H1 (cell line): Measurements from ENCODE around the gene SOBP. TPM values are rescaled to one million over a fixed set of nuclear protein-coding genes. Genes with fewer than 3 reads are reported as not detected.

Source experiments
- CTCF ChIA-PET: fragments of 300-600 bp; sonication (Branson Sonifier 250); formaldehyde crosslinking; loops from one replicate; lab custom pipeline; 2021; ENCODE audit not compliant: partially characterized antibody; lab: Charles Lee
- POLR2A ChIA-PET: fragments of 300-600 bp; sonication (Branson Sonifier 250); formaldehyde crosslinking; loops from one replicate; lab custom pipeline; 2021; ENCODE audit warnings: inconsistent platforms; ENCODE audit not compliant: partially characterized antibody; lab: Charles Lee
- DNase-seq, 2 experiments: peaks; one replicate each; pipeline versions ENCODE4 v3.0.0 to v3.0.0-alpha.2; 2010 to 2022; ENCODE audit warnings: low spot score in 2 of 2, low read depth in 1 of 2, mixed read lengths in 1 of 2
- FAIRE-seq: peaks from 2 replicates; lab custom pipeline; 2011; peaks lifted over from hg19 to GRCh38; lab: Jason Lieb, UNC
- H2AFZ ChIP-seq: 2 replicates; pipeline ENCODE4 v1.8.1; 2012; ENCODE audit warnings: low read length, inconsistent platforms
- H2AK5ac ChIP-seq: 2 replicates; pipeline ENCODE4 v1.6.1; 2013; ENCODE audit warnings: low read depth, low read length
- H2BK120ac ChIP-seq: replicated peaks from 2 replicates; pipeline ENCODE3; 2013; ENCODE audit warnings: low read depth, low read length, inconsistent platforms
- H2BK12ac ChIP-seq: 2 replicates; pipeline ENCODE4 v1.6.1; 2013; ENCODE audit warnings: low read depth, low read length
- H2BK15ac ChIP-seq: 2 replicates; pipeline ENCODE4 v1.6.1; 2013; ENCODE audit warnings: low read length
- H2BK20ac ChIP-seq: 2 replicates; pipeline ENCODE4 v1.6.1; 2013; ENCODE audit warnings: low read length
- H2BK5ac ChIP-seq: 2 replicates; pipeline ENCODE4 v1.6.1; 2013; ENCODE audit warnings: low read depth, low read length
- H3K14ac ChIP-seq: 2 replicates; pipeline ENCODE4 v1.6.1; 2013; ENCODE audit warnings: inconsistent platforms; ENCODE audit not compliant: insufficient read length
- H3K18ac ChIP-seq: 2 replicates; pipeline ENCODE4 v1.6.1; 2013; ENCODE audit warnings: low read length; ENCODE audit errors: extremely low read depth
- H3K23ac ChIP-seq: 2 replicates; pipeline ENCODE4 v1.6.1; 2013; ENCODE audit warnings: inconsistent platforms; ENCODE audit not compliant: insufficient read length
- H3K23me2 ChIP-seq: 2 replicates; pipeline ENCODE4 v1.6.1; 2013; ENCODE audit warnings: low read depth, low read length
- H3K27ac ChIP-seq: 2 replicates; pipeline ENCODE4 v1.6.1; 2011; ENCODE audit warnings: low read depth, low read length, inconsistent platforms
- H3K27me3 ChIP-seq, 4 experiments: replicated peaks in 1 of 4; 1 replicate in 1 of 4; 2 replicates in 3 of 4; pipeline versions ENCODE4 v1.6.1 to v1.8.1; 2011 to 2013; ENCODE audit warnings: low read length in 3 of 4, mild to moderate bottlenecking in 3 of 4, inconsistent platforms in 2 of 4, mixed read lengths in 2 of 4, moderate library complexity in 1 of 4; ENCODE audit not compliant: control insufficient read depth in 3 of 4, insufficient read depth in 3 of 4; ENCODE audit errors: extremely low read depth in 1 of 4
- H3K36me3 ChIP-seq, 4 experiments: 2 replicates each; pipeline versions ENCODE4 v1.6.1 to v1.8.1; 2011 to 2013; ENCODE audit warnings: mild to moderate bottlenecking in 4 of 4, low read length in 3 of 4, moderate library complexity in 2 of 4, control low read depth in 1 of 4, inconsistent platforms in 1 of 4; ENCODE audit not compliant: insufficient read depth in 4 of 4, control insufficient read depth in 2 of 4
- H3K4ac ChIP-seq: replicated peaks from 2 replicates; pipeline ENCODE3; 2013; ENCODE audit warnings: low read length, low read depth, mixed read lengths, inconsistent platforms; ENCODE audit not compliant: insufficient read length
- H3K4me1 ChIP-seq, 4 experiments: replicated peaks in 1 of 4; 1 replicate in 1 of 4; 2 replicates in 3 of 4; pipeline versions ENCODE4 v1.6.1 to v1.8.1; 2011 to 2013; ENCODE audit warnings: low read length in 3 of 4, inconsistent platforms in 2 of 4, mixed read lengths in 1 of 4; ENCODE audit not compliant: insufficient read depth in 4 of 4, control insufficient read depth in 3 of 4
- H3K4me2 ChIP-seq, 2 experiments: 2 replicates each; pipeline versions ENCODE4 v1.6.1 to v1.8.1; 2011 to 2013; ENCODE audit warnings: low read depth in 2 of 2, low read length in 2 of 2, control low read depth in 1 of 2, inconsistent platforms in 1 of 2, mild to moderate bottlenecking in 1 of 2; ENCODE audit not compliant: insufficient read depth in 1 of 2
- H3K4me3 ChIP-seq, 4 experiments: fragments of 200-600, 300-600 bp in 1 of 4; sonication (generic), shearing (Covaris generic), sonication (Bioruptor Twin) in 1 of 4; 2 replicates each; pipeline versions ENCODE4 v1.5.1 to v1.8.1; 2011 to 2016; ENCODE audit warnings: low read length in 4 of 4, low read depth in 3 of 4, control low read depth in 2 of 4, inconsistent platforms in 2 of 4, mild to moderate bottlenecking in 2 of 4, mixed read lengths in 1 of 4, moderate library complexity in 1 of 4; ENCODE audit not compliant: insufficient read depth in 2 of 4; ENCODE audit errors: extremely low read depth in 1 of 4
- H3K56ac ChIP-seq: replicated peaks from 2 replicates; pipeline ENCODE3; 2013; ENCODE audit warnings: low read depth, mild to moderate bottlenecking, mixed read lengths, low read length, inconsistent platforms; ENCODE audit not compliant: insufficient read length
- H3K79me1 ChIP-seq: 2 replicates; pipeline ENCODE4 v1.6.1; 2013; ENCODE audit warnings: low read depth, low read length, control low read depth
- H3K79me2 ChIP-seq, 2 experiments: 2 replicates each; pipeline versions ENCODE4 v1.6.1 to v1.8.1; 2012 to 2013; ENCODE audit warnings: low read length in 2 of 2, mild to moderate bottlenecking in 2 of 2, inconsistent platforms in 1 of 2; ENCODE audit not compliant: insufficient read depth in 2 of 2, control insufficient read depth in 1 of 2
- H3K9ac ChIP-seq, 4 experiments: replicated peaks in 1 of 4; 1 replicate in 1 of 4; 2 replicates in 3 of 4; pipeline versions ENCODE4 v1.6.1 to v1.8.1; 2011 to 2013; ENCODE audit warnings: low read depth in 3 of 4, low read length in 3 of 4, control low read depth in 2 of 4, mild to moderate bottlenecking in 2 of 4, moderate library complexity in 2 of 4, inconsistent platforms in 1 of 4; ENCODE audit errors: extremely low read depth in 1 of 4
- H3K9me3 ChIP-seq, 2 experiments: 2 replicates each; pipeline versions ENCODE4 v1.6.1 to v1.8.1; 2012 to 2013; ENCODE audit warnings: mild to moderate bottlenecking in 2 of 2, moderate library complexity in 2 of 2, control low read depth in 1 of 2, inconsistent platforms in 1 of 2, low read depth in 1 of 2, low read length in 1 of 2, mixed read lengths in 1 of 2; ENCODE audit not compliant: insufficient read depth in 2 of 2
- H4K20me1 ChIP-seq, 2 experiments: replicated peaks in 1 of 2; 2 replicates each; pipeline versions ENCODE3 to v1.8.1; 2011 to 2013; ENCODE audit warnings: inconsistent platforms in 2 of 2, low read length in 2 of 2, mild to moderate bottlenecking in 1 of 2; ENCODE audit not compliant: insufficient read depth in 2 of 2, control insufficient read depth in 1 of 2
- H4K5ac ChIP-seq: 2 replicates; pipeline ENCODE4 v1.6.1; 2013; ENCODE audit warnings: low read length, low read depth, mixed read lengths, inconsistent platforms; ENCODE audit not compliant: insufficient read length
- H4K8ac ChIP-seq: 2 replicates; pipeline ENCODE4 v1.8.0; 2013; ENCODE audit warnings: mild to moderate bottlenecking, moderate library complexity, low read length, inconsistent platforms; ENCODE audit not compliant: insufficient read depth; ENCODE audit errors: extremely low read depth
- H4K91ac ChIP-seq: replicated peaks from 2 replicates; pipeline ENCODE3; 2013; ENCODE audit warnings: low read length, mixed read lengths, inconsistent platforms; ENCODE audit not compliant: insufficient read length
- BCL11A ChIP-seq, 2 experiments: IDR thresholded peaks; one replicate each; pipeline ENCODE4 v1.6.1; 2011; ENCODE audit warnings: low read depth in 2 of 2, low read length in 2 of 2, mild to moderate bottlenecking in 2 of 2
- BRCA1 ChIP-seq: IDR thresholded peaks from 2 replicates; pipeline ENCODE4 v1.6.1; 2012; ENCODE audit warnings: low read depth, low read length, improper control_type of control experiment
- CREB1 ChIP-seq: IDR thresholded peaks from 2 replicates; pipeline ENCODE4 v1.6.1; 2012; ENCODE audit warnings: inconsistent platforms
- EGR1 ChIP-seq: IDR thresholded peaks from 2 replicates; pipeline ENCODE4 v1.6.1; 2011; ENCODE audit warnings: low read depth, low read length, borderline replicate concordance
- EZH2 ChIP-seq: fragments of 200-600 bp; sonication (generic); IDR thresholded peaks from 2 replicates; pipeline ENCODE4 v1.7.1; 2012; ENCODE audit warnings: low read depth, mild to moderate bottlenecking, moderate library complexity, low read length, inconsistent platforms; ENCODE audit not compliant: severe bottlenecking
- HDAC2 ChIP-seq, 2 experiments: fragments of 300-600 bp in 1 of 2; sonication (generic) in 1 of 2; IDR thresholded peaks; 2 replicates each; pipeline ENCODE4 v1.6.1; 2011 to 2012; ENCODE audit warnings: low read depth in 2 of 2, low read length in 2 of 2, mild to moderate bottlenecking in 2 of 2, moderate library complexity in 2 of 2, borderline replicate concordance in 1 of 2, inconsistent platforms in 1 of 2
- PHF8 ChIP-seq: fragments of 200-600 bp; sonication (generic); conservative IDR thresholded peaks from 2 replicates; pipeline ENCODE4 v1.7.1; 2012; ENCODE audit warnings: low read depth, mild to moderate bottlenecking, inconsistent platforms, low read length, moderate library complexity
- POLR2AphosphoS5 ChIP-seq: IDR thresholded peaks from 2 replicates; pipeline ENCODE4 v1.6.1; 2011; ENCODE audit warnings: low read depth, low read length
- RBBP5 ChIP-seq: IDR thresholded peaks from 2 replicates; pipeline ENCODE4 v1.7.1; 2012; ENCODE audit warnings: low read depth, mild to moderate bottlenecking, inconsistent platforms, low read length, moderate library complexity, borderline replicate concordance
- SIN3A ChIP-seq, 2 experiments: IDR thresholded peaks in 1 of 2; conservative IDR thresholded peaks in 1 of 2; 2 replicates each; pipeline ENCODE4 v1.6.1; 2011 to 2012; ENCODE audit warnings: low read length in 2 of 2, improper control_type of control experiment in 1 of 2, low read depth in 1 of 2, mild to moderate bottlenecking in 1 of 2
- SRF ChIP-seq: IDR thresholded peaks from 2 replicates; pipeline ENCODE4 v1.6.1; 2011; ENCODE audit warnings: mild to moderate bottlenecking, low read depth, low read length, moderate library complexity
- SUZ12 ChIP-seq: fragments of 200-600 bp; sonication (generic); IDR thresholded peaks from 2 replicates; pipeline ENCODE4 v1.6.1; 2012; ENCODE audit warnings: mild to moderate bottlenecking, inconsistent platforms, low read length, moderate library complexity, mixed read lengths
- WGBS, 2 experiments: shearing (Covaris generic) in 1 of 2; methylation state at CpG; one replicate each; pipeline versions ENCODE4 v1.1.6 to v1.1.7; 2013 to 2015; ENCODE audit warnings: low lambda C conversion rate in 2 of 2, mixed read lengths in 2 of 2, inconsistent platforms in 1 of 2, low coverage in 1 of 2, missing lambda C conversion rate in 1 of 2; ENCODE audit not compliant: insufficient replicate concordance in 2 of 2, insufficient coverage in 1 of 2, insufficient read length in 1 of 2; ENCODE audit errors: extremely low coverage in 1 of 2, missing lambda C conversion rate in 1 of 2; 5-methylcytosine and 5-hydroxymethylcytosine counted together
- polyA plus RNA-seq, 7 experiments: library from polyadenylated mRNA; depleted of rRNA in 3 of 7; stranded (reverse) in 5 of 7; unstranded in 2 of 7; fragments of >200 nt in 5 of 7; fragments of 200-250 nt in 2 of 7; gene quantifications; 1 replicate in 5 of 7; 2 replicates in 1 of 7; 4 replicates in 1 of 7; pipeline versions ENCODE4 v1.2.1 to v1.2.3, GENCODE V29; 2011 to 2013; ENCODE audit warnings: missing spikeins in 2 of 7, mixed read lengths in 2 of 7
- total RNA-seq: library from RNA; stranded (reverse); fragmentation: NEBNext Ultra II Directional; extraction: Animal tissue kit (Norgen Biotek cat#: 25700); gene quantifications from 2 replicates; pipeline ENCODE4 v1.2.1, GENCODE V29; 2021

SOBP gene
- total and polyA plus RNA-seq, 2 of the 8 experiments (the other 6 are each of a cell fraction or from before 2014, with no cell fraction given), result 0.45 to 6.2 TPM

DNA sequence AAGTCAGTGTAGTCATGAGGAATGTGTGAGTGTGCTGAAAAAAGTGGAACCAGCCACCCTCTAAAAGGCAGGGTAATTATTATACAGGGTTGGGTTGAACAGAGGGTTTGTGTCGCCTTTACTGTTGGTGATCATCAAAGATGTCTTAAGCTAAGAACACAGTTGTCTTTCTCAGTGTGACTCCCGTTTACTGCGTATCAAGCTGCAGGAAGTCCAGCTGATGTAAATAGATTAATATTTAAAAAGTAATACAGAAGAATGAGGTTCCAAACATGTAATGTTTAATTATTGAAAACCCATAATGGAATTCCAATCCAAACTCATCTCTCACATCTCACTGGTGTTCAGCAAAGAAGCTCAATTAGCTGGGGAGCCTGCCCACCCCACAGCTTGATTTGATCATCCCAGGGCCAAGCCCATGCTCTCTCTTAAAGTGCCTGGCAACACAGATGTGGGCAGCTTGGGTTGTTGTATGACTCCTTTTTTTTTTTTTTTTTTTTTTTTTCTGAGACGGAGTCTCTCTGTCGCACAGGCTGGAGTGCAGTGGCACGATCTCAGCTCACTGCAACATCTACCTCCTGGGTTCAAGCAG lies 127.5 kb downstream of the SOBP start:
- Histone ChIP-seq H3K4me1 (peaks cover 8 to 28% (median 25%) of the 10 kb centered on the region in 4 experiments), H3K56ac (no peak overlapping the region), H3K36me3 (no peaks in the 10 kb centered on the region), H4K5ac (no peak overlapping the region), H2AFZ (no peak overlapping the region), H3K4ac (no peak overlapping the region), H2AK5ac (no peak overlapping the region), H3K79me2 (no peaks in the 10 kb centered on the region), H3K9ac (no peak overlapping the region), H3K23ac (no peak overlapping the region), H3K79me1 (no peaks in the 10 kb centered on the region), H4K20me1 (no peaks in the 10 kb centered on the region), H3K27ac (no peak overlapping the region), H3K23me2 (no peaks in the 10 kb centered on the region), H3K14ac (no peak overlapping the region), H3K27me3 (no peaks in the 10 kb centered on the region), H4K8ac (no peak overlapping the region), H3K4me3 (no peak overlapping the region), H2BK15ac (no peak overlapping the region), H2BK20ac (0 out of 2 replicates have a peak overlapping the region, but pooled peaks have one; percentile 11), H3K9me3 (no peaks in the 10 kb centered on the region), H4K91ac (no peak overlapping the region), H3K18ac (no peak overlapping the region; the same call in 1 of the 2 replicates), H2BK120ac (no peak overlapping the region), H2BK5ac (peak overlapping the region; percentile 55; the same call in 1 of the 2 replicates), H3K4me2 (peak overlapping the region in 1 of 2 experiments; percentile 28; a peak in 1 of 4 replicates), H2BK12ac (no peak overlapping the region; the same call in 1 of the 2 replicates)
- CTCF ChIA-PET, result interaction anchor here (0.6 to 1.6 kb wide), 2 partner anchors 11 to 40 kb away, joined by 3 to 5 read pairs; no protein-coding TSS in a partner anchor
- FAIRE-seq (no peak), DNase-seq (no peak)
- POLR2A ChIA-PET, result interaction anchor here (0.7 to 4.1 kb wide), 3 partner anchors 11 to 13 kb away, joined by 3 to 12 read pairs (median 3); no protein-coding TSS in a partner anchor
- 86% methylated on average over 3 of the region's 6 CpGs; no CpG with 5 or more reads in 1 of the 2 experiments for WGBS, 2 experiments
- TF ChIP-seq SIN3A (conservative IDR thresholded peaks at IDR 0.05 in 1 of 2, IDR thresholded peaks at IDR 0.05 in 1 of 2; ENCODE audit: low read depth in 1 of 2, low read length in 2 of 2), result no peak
- TF ChIP-seq BCL11A (IDR thresholded peaks at IDR 0.05; ENCODE audit: low read depth in 2 of 2, low read length in 2 of 2), result no peak
- TF ChIP-seq SRF, result no peak
- TF ChIP-seq PHF8, result no peak
- no peak for TF ChIP-seq RBBP5
- no peak for TF ChIP-seq CREB1
- TF ChIP-seq BRCA1, result no peak
- no peak for TF ChIP-seq HDAC2 (IDR thresholded peaks at IDR 0.05; ENCODE audit: borderline replicate concordance in 1 of 2, low read depth in 2 of 2, low read length in 2 of 2)
- no peak for TF ChIP-seq SUZ12
- no peak for TF ChIP-seq EZH2
- TF ChIP-seq EGR1, result no peak
- no peak for TF ChIP-seq POLR2AphosphoS5
